Testis (tissue), 3 donors: Measurements from ENCODE around the gene DCLK1. TPM values are rescaled to one million over a fixed set of nuclear protein-coding genes. Genes with fewer than 3 reads are reported as not detected.

Experiments
- DNase-seq: peaks from one replicate; pipeline ENCODE4 v3.0.0-alpha.2; 2019
- H3K27ac ChIP-seq, 2 donors: fragments of 200-600 bp; sonication (generic); one replicate each; pipeline ENCODE4 v1.5.1; 2019
- H3K27me3 ChIP-seq: fragments of 200-600 bp; sonication (generic); one replicate; pipeline ENCODE4 v1.5.1; 2019
- H3K36me3 ChIP-seq: fragments of 200-600 bp; sonication (generic); one replicate; pipeline ENCODE4 v1.5.1; 2017; ENCODE audit warnings: low read depth; ENCODE audit errors: missing control alignments
- H3K4me1 ChIP-seq: fragments of 200-600 bp; sonication (generic); one replicate; pipeline ENCODE4 v1.5.1; 2019
- H3K4me3 ChIP-seq, 2 donors: fragments of 200-600 bp; sonication (generic); one replicate each; pipeline ENCODE4 v1.5.1; 2017 to 2019
- H3K9me3 ChIP-seq: fragments of 200-600 bp; sonication (generic); one replicate; pipeline ENCODE4 v1.5.1; 2017
- POLR2A ChIP-seq: fragments of 450-650 bp; IDR thresholded peaks from one replicate; pipeline ENCODE4 v1.6.1; 2017; ENCODE audit warnings: antibody characterized with exemption, mild to moderate bottlenecking, moderate library complexity
- WGBS, 2 donors: methylation state at CpG; one replicate each; pipeline ENCODE4 v1.1.5; 2018; 5-methylcytosine and 5-hydroxymethylcytosine counted together
- intact Hi-C: fragments of 100-400 bp; cut with DNase I; formaldehyde crosslinking; loops from one replicate; pipeline ENCODE4 v1.15.1; 2023; ENCODE audit warnings: low total_unique reads
- polyA plus RNA-seq: library from polyadenylated mRNA; stranded (reverse); fragments of 350-450 nt; fragmentation: Illumina TruSeq; extraction: RNeasy Lipid Tissue Mini Kit (QIAGEN cat#74804); gene quantifications from one replicate; pipeline ENCODE4 v1.2.3, GENCODE V29; 2014; ENCODE audit warnings: low read depth, low replicate concordance; ENCODE audit not compliant: insufficient read depth
- total RNA-seq, 2 donors: library from RNA; depleted of rRNA; stranded (reverse); fragments of >200 nt; gene quantifications; one replicate each; pipeline ENCODE4 v1.2.3, GENCODE V29; 2016
- TF ChIP-seq, protein P1 (sequence below), 3 experiments: fragments of 450-650 bp in 2 of 3; fragments of 200-600 bp in 1 of 3; sonication (generic) in 1 of 3; IDR thresholded peaks; one replicate each; pipeline ENCODE4 v1.5.1; 2016 to 2019; ENCODE audit warnings: antibody characterized with exemption in 3 of 3, mild to moderate bottlenecking in 2 of 3, moderate library complexity in 1 of 3

The DCLK1 gene
- total and polyA plus RNA-seq, 3 donors from 2014 or later, result 4.5 to 8.9 (median 4.9) TPM

DNA sequence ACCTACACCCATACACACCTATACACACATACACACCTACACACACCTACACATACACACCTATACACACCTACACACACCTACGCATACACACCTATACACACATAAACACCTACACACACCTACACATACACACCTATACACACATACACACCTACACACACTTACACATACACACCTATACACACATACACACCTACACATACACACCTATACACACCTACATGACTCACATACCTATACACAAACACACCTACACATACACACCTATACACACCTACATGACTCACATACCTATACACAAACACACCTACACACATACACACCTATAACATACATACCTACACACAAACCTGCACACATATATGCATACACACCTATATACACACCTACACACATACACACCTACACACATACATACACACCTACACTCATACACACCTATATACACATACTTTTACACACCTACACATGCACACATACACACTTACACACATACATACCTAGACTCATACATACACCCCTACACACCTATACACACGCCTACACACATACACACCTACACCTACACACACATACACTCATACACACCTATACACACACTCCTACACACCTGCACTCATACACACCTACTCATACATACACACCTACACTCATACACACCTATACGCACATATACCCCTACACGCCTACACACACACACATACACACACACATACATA, 368.0 kb downstream of the DCLK1 start:
- H3K27ac ChIP-seq, result no peak overlapping the region
- WGBS, 2 donors, result 48 to 73% methylated on average over 4 of the region's 4 CpGs
- no peaks in the 10 kb centered on the region for H3K36me3 ChIP-seq
- TF ChIP-seq, protein P1, sequence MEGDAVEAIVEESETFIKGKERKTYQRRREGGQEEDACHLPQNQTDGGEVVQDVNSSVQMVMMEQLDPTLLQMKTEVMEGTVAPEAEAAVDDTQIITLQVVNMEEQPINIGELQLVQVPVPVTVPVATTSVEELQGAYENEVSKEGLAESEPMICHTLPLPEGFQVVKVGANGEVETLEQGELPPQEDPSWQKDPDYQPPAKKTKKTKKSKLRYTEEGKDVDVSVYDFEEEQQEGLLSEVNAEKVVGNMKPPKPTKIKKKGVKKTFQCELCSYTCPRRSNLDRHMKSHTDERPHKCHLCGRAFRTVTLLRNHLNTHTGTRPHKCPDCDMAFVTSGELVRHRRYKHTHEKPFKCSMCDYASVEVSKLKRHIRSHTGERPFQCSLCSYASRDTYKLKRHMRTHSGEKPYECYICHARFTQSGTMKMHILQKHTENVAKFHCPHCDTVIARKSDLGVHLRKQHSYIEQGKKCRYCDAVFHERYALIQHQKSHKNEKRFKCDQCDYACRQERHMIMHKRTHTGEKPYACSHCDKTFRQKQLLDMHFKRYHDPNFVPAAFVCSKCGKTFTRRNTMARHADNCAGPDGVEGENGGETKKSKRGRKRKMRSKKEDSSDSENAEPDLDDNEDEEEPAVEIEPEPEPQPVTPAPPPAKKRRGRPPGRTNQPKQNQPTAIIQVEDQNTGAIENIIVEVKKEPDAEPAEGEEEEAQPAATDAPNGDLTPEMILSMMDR (IDR thresholded peaks at IDR 0.05), result no peak
- no peak for TF ChIP-seq POLR2A
- H3K4me3 ChIP-seq, result no peak overlapping the region
- intact Hi-C loops, result no loop called here
- DNase-seq, result no peak
- no peaks in the 10 kb centered on the region for H3K9me3 ChIP-seq
- H3K27me3 ChIP-seq, result no peaks in the 10 kb centered on the region
- no peaks in the 10 kb centered on the region for H3K4me1 ChIP-seq

DNA sequence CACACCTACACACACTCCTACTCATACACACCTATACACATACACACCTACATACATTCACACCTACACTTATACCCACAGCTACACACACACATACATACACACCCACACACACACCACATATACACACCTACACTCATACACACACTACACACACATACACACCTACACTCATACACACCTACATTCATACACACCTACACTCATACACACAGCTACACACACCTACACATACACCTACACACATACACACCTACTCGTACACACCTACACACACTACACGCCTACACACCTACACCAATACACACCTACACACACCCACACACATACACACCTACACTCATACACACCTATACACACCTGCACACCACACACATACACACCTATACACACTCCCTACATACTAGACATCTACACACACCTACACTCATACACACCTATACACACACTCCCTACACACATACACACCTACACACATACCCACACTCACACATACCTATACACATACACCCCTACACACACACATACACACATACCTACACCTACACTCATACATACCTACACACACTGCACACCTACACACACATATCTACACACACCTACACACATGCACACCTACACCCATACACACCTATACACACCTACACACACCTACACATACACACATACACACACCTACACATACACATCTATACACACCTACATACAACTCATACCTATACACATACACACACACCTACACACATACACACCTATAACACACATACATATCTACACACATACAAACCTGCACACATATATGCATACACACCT, 369.5 kb downstream of the DCLK1 start:
- Histone ChIP-seq H3K36me3 (no peaks in the 10 kb centered on the region), H3K9me3 (no peaks in the 10 kb centered on the region), H3K4me1 (no peaks in the 10 kb centered on the region), H3K4me3 (no peak overlapping the region), H3K27ac (no peak overlapping the region), H3K27me3 (no peaks in the 10 kb centered on the region)
- intact Hi-C loops, result no loop called here
- WGBS, 2 donors, result 50 to 69% methylated on average over 2 of the region's 2 CpGs
- DNase-seq, result no peak
- TF ChIP-seq, protein P1 (IDR thresholded peaks at IDR 0.05), result no peak
- TF ChIP-seq POLR2A, result no peak

DNA sequence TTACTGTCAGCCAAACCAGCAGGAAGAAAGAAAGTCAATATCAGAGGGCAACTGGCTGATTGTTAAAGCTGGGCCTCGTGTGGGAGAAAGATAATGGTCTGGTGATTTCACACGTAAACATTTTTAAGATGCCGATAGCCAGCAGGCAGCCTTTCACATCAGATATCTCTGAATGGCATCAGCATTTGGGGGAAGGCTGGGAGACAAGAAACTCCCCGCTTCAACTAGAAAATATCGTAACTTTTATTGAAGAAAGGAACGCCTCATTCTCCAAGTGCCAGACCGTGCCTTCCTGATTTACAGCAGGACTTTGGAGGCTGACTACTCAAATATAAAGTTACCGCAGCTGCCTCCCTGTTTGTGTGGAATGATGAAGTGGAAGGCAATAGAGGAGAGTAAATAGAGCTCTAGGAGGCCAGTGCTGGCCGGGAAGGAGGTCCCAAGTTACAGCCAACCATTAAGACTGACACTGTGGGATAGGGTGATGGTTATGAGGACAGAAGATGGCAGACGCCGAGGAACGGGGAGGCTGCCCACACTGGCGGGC, 370.4 kb downstream of the DCLK1 start:
- H3K4me3 ChIP-seq, result no peak overlapping the region
- no peaks in the 10 kb centered on the region for H3K4me1 ChIP-seq
- 41 to 43% methylated on average over 13 of the region's 13 CpGs for WGBS, 2 donors
- intact Hi-C loops, result no loop called here
- H3K9me3 ChIP-seq, result no peaks in the 10 kb centered on the region
- no peak for DNase-seq
- TF ChIP-seq, protein P1 (IDR thresholded peaks at IDR 0.05), result no peak
- no peak for TF ChIP-seq POLR2A
- no peaks in the 10 kb centered on the region for H3K36me3 ChIP-seq
- no peak overlapping the region for H3K27ac ChIP-seq
- H3K27me3 ChIP-seq, result no peaks in the 10 kb centered on the region

DNA sequence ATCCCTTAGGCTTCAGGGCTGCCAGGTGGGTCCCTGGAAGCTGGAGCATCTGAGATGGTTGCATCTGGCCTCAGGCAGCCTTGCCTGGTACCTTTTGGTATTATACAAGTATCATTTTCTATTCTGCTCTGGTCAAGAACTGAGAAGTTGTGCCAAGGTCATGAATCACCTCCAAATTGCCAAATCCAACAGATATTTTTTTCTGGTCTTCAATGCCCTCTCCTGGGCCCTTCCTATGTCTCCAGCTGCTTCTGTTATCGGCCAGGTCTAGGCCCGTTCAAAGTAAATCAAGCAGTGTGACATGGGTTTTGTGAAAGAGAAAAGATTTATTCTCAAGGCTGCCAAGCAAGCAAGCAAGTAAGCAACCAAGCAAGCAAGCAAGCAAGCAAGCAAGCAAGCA, 383.6 kb downstream of the DCLK1 start:
- 63 to 66% methylated on average over 2 of the region's 2 CpGs for WGBS, 2 donors
- no peak for DNase-seq

More for the DNA sequence above, 383.6 kb downstream of the DCLK1 start:
- Histone ChIP-seq H3K4me1 (no peaks in the 10 kb centered on the region), H3K9me3 (no peaks in the 10 kb centered on the region), H3K27ac (no peak overlapping the region), H3K27me3 (no peaks in the 10 kb centered on the region), H3K4me3 (no peak overlapping the region), H3K36me3 (no peaks in the 10 kb centered on the region)
- intact Hi-C loops, result no loop called here
- TF ChIP-seq, protein P1 (IDR thresholded peaks at IDR 0.05), result no peak
- no peak for TF ChIP-seq POLR2A
